ENCODE measurements around the gene COMMD6.
A peak's percentile ranks its signal among the peaks of the same experiment; 100 is the strongest.
"Not testable (repeated sequence)": the region's sequence is repeated elsewhere in the genome, so short reads cannot be mapped to it uniquely, and the experiment has no call there.

The COMMD6 gene

GRCh38 chr13:75537401-75538365 is at the start of gene COMMD6:
TSS of gene COMMD6 (minus strand) at chr13:75537841. CDS start at chr13:75537805, 36 bp downstream.
- peak; percentile 88 for DNase-seq

- DNase-seq: no peak
Observed at GRCh38 chr13:75585153-75585552, 47.5 kb upstream of the COMMD6 start.

DNA sequence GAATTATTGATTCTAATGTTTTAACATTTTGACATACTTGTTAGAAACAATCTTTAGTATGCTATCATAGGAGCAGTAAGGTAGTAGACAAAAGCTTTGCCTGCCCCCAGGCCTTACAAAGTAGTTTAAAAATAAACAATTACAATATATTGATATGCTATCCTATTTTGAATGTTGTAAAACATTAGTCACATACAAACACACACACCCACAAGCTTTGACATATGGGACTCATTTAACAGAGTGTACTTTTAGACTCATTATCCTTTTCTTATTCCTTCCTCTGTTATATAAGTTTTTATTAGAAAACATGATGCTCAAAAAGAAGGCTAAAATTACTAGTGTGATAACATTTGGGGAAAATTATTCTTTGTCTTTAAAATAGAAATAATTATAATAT is 45.5 kb upstream of the COMMD6 start:
- DNase-seq: no peak

DNA sequence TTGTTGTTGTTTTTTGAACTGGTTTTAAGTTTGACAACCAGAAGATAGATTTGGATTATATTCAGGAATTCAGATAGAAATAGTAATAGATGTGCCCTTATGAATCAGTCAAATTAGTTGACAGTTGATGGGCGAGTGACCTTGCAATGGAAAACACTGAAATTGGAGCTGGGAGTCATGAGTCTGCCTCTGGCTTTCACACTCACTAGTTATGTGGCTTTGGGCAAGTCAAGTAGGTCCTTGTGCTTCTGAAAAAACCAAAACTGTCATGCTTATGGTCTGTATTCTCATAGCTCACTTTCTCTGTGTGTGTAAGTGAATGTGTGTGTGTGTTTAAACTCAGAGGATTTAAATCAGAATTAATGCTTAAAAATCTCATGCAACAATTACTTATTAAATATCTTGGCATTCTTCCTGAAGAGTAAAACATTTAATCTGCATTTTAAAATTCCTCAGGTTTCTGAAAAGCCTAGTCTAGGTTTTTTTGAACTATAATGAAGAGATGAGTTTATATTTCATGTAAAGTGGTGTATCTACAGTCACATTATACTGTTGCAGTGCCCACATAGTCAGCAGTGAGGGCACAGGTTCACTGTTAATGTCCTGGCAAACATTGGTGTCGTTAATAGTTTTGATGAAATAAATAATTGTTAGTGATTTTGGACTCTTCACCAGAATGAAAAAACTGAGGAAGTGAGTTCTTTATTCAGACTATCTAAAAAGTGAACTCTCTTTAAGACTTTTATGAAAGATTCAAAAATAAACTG is 44.4 kb upstream of the COMMD6 start:
- no peak for DNase-seq

- DNase-seq: no peak
Observed at GRCh38 chr13:75579529-75579928, 41.9 kb upstream of the COMMD6 start.

DNA sequence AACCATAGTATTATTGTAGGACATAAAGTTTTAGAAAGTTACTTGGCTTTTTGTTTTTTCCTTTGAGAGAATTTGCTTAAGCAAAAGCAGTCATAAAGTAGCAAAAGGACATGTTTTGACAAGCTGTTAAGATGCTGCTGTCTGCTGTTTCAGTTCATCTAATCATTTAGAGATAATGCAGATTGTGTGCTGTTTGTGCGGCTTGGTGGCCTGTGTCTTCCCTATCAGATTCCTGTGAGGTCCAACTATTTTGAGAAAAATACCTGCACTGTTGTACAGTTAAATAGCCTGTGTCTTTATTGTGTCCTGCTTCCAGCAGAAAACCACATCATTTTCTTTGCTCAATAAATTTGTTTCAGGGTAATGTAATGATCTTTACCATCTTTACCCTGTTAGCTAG is 31.9 kb upstream of the COMMD6 start:
- DNase-seq: no peak

GRCh38 chr13:75566658-75567057 is 29.0 kb upstream of the COMMD6 start:
- DNase-seq: no peak

GRCh38 chr13:75558145-75558840 is 20.7 kb upstream of the COMMD6 start:
- no peak for DNase-seq

DNA sequence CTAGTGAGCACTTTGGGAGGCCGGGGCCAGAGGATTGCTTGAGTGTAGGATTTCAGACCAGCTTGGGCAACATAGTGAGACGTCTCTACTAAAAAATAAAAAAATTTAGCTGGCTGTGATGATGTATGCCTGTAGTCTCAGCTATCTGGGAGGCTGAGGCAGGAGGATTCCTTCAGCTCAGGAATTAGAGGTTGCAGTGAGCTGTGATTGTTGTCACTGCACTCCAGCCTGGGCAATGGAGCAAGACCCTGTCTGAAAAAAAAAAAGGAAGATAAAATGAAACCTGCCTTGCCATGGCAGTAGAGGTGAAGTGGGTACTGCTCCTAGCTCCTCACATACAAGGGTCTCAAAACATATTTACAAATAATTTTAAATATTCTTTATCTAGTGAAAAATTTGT is 19.3 kb upstream of the COMMD6 start:
- DNase-seq: no peak

GRCh38 chr13:75555836-75556235 is 18.2 kb upstream of the COMMD6 start:
- no peak for DNase-seq

DNA sequence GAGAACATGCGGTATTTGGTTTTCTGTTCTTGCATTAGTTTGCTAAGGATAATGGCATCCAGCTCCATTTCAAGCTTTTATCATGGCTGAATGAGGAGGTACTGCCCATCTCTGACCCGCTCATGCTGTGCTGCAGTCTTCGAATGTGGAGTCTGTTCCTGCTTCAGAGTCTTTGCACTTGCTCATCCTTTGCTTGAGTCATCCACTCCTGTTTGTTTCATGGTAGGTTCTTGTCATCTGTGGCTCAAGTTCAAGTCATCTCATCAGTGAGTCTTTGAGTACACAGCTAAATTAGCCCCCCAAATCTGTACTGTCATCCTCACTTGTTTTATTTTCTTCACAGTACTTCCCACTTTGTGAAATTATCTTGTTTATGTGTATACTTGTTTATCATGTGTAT is 17.3 kb upstream of the COMMD6 start:
- DNase-seq: no peak

DNA sequence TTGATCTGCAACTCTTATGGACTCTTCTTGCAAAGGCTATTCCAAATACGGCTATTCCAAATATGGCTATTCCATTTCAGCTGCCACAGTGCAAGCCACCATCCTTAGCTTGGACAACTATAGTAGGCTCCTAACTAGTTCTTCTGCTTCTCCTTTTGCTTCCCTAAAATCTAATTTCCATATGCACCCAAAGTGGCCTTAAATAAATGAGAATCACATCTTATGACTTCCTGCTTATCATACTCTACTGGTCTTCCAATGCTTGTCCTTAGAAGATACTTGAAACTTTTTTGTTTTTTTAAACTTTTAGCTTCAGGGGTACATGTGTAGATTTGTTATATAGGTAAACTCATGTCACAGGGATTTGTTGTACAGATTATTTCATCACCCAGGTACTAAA is 16.8 kb upstream of the COMMD6 start:
- DNase-seq: no peak

DNA sequence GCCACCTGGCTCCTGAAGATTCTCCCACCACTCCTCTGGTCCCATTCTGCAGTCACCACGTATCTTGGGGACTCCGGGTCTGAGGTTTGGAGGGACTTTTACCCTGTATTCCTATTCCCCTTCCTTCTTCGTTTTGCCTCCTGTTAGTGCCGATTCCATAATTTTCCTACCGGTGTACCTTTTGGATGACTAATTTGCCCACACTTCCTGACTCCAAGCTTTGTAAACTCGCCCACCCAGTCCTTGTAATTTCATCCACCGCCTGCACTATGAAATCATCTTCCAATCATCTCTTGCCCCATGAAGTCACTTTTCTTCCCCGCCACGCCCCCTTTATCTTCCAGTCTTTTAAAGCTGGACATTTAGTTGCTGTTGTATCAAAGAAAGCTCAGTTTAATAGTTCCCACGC is 12.5 kb upstream of the COMMD6 start:
- no peak for DNase-seq

DNA sequence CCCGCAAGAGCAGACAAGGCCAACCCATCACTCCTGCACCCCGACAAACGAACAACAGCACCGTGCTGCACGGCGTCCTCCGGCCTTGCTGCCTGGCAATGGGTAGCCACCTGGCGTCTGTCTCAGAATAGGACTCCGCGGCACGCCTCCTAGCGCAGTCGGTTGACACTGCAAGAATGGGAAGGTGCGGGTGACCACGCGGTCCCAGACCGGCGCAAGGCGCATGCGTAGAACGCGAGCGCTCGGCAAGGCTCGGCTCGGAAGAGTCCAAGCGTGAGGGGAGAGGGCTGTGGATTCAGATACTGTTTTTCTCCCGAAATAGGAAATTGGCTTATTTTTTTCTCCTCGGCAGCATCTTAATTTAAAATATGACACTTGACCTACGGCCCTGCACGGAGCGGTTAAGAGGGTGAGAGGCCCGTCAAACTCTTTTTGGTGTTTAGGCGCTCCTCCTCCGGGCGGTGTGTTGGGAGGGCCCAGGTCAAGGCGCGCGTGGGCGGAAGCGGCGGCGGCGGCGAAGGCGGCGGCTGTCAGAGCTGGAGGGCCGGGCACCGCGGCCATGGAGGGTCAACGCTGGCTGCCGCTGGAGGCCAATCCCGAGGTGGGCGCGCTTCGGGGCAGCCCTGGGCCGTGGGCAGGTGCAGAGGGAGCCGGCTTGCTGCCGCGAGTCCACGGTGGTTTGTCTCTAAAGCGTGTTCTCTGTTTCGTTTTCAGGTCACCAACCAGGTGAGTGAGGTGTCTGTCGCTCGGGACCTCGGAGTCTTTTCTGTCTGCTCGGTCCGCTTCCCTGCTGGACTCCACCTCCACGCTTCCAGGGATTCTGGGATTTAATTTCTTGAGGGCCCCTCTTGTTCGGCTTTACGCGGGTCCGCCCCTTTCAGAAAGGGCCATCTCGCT is 11.9 kb upstream of the COMMD6 start, which contains the start of gene UCHL3:
TSS of gene UCHL3 (plus strand) at position 530 of the 897 bp plus-strand sequence. CDS start at position 560, 30 bp downstream.
- peak; percentile 98 for DNase-seq

GRCh38 chr13:75547917-75548316 is 10.3 kb upstream of the COMMD6 start:
- no peak for DNase-seq

- DNase-seq: not testable (repeated sequence)
Observed at GRCh38 chr13:75545386-75545785, 7.7 kb upstream of the COMMD6 start.

GRCh38 chr13:75544681-75545330 is 7.2 kb upstream of the COMMD6 start:
- no peak for DNase-seq

DNA sequence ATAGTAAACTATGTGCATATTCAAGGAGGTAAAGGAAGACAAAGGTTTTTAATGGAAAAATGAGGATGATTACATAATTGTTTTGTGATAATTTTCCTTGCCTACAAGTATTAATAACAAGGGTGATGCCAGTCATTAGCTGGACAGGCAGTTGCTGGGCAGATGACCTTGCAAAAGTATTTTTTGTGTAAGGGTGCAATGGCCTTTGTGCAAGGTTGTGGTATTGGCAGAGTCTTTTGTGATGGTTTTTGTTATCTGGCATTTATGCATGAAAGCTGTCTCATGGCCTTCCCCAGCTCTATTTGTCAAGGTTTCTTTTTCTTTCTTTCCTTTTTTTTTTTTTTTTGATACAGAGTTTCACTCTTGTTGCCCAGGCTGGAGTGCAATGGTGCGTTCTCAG is 4.3 kb upstream of the COMMD6 start:
- no peak for DNase-seq

- no peak for DNase-seq
Observed at GRCh38 chr13:75541287-75541686, 3.6 kb upstream of the COMMD6 start.

GRCh38 chr13:75533861-75534260 is 3.8 kb downstream of the COMMD6 start:
- no peak for DNase-seq

- no peak for DNase-seq
Observed at GRCh38 chr13:75530549-75530961, 7.1 kb downstream of the COMMD6 start.

DNA sequence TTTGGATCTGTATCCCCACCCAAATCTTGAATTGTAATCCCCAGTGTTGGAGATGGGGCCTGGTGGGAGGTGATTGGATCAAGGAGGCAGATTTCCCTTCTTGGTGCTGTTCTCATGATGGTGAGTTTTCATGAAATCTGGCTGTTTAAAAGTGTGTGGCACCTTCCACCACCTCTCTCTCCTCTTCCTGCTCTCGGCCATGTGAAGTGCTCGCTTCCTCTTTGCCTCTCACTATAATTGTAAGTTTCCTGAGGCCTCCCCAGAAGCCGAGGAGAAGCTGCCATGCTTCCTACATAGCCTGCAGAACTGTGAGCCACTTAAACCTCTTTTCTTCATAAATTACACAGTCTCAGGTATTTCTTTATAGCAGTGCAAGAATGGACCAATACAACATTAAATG is 15.7 kb downstream of the COMMD6 start:
- DNase-seq: no peak

All from activated CD8-positive, alpha-beta memory T cell treated with anti-CD3 and anti-CD28 coated beads for 24 hours (primary cell).